Fibroblast of pulmonary artery (primary cell): ENCODE measurements around the gene APPBP2.
"Not testable (repeated sequence)": the region's sequence is repeated elsewhere in the genome, so short reads cannot be mapped to it uniquely, and the experiment has no call there.

Experiments used
- DNase-seq: peaks from one replicate; pipeline ENCODE4 v3.0.0-alpha.2; 2010; ENCODE audit warnings: low read depth
- H3K4me3 ChIP-seq: replicated peaks from 2 replicates; pipeline ENCODE4 v1.5.1; 2011; ENCODE audit warnings: low read depth, mild to moderate bottlenecking, control low read depth, low read length, moderate library complexity
- CTCF ChIP-seq: IDR thresholded peaks from 2 replicates; pipeline ENCODE4 v1.5.1; 2011; ENCODE audit warnings: mild to moderate bottlenecking, control low read depth, low read length, inconsistent platforms; ENCODE audit errors: missing control alignments

The APPBP2 gene

GRCh38 chr17:60496041-60496440, 30.0 kb downstream of the APPBP2 start:
- DNase-seq, result no peak
- no peak overlapping the region for H3K4me3 ChIP-seq
- TF ChIP-seq CTCF, result no peak

GRCh38 chr17:60495260-60495659, 30.8 kb downstream of the APPBP2 start:
- TF ChIP-seq CTCF, result no peak
- H3K4me3 ChIP-seq, result no peak overlapping the region
- no peak for DNase-seq

DNA sequence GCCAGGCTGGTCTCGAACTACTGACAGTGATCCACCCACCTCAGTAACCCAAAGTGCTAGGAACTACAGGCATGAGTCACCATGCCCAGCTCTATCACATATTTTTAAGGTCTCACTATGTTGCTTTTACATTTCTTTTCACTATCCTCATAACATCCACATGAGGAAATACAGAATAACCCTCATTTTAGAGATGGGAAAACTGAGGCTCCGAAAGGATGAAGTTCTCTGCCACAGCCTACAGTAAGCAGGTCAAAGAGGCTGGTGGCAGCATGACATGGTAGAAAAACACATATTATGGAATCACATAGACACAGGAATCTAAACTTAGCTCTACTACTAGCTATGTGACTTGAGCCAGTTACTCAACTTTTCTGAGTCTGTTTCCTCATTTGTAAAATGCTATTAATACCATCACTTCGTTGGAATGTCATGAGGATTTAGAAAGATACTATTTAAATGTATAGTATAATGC, 32.2 kb downstream of the APPBP2 start:
- no peak overlapping the region for H3K4me3 ChIP-seq

GRCh38 chr17:60491771-60492170, 34.3 kb downstream of the APPBP2 start:
- H3K4me3 ChIP-seq, result no peak overlapping the region
- DNase-seq, result no peak
- no peak for TF ChIP-seq CTCF

More for the DNA sequence above, 32.2 kb downstream of the APPBP2 start:
- DNase-seq, result peak; percentile 18
- TF ChIP-seq CTCF, result no peak

GRCh38 chr17:60490594-60490993, 35.4 kb downstream of the APPBP2 start:
- not testable (repeated sequence) for DNase-seq, H3K4me3 ChIP-seq

- DNase-seq, result no peak
- H3K4me3 ChIP-seq, result no peak overlapping the region
- no peak for TF ChIP-seq CTCF
Measured at GRCh38 chr17:60481604-60482003, 44.4 kb downstream of the APPBP2 start.

GRCh38 chr17:60473788-60474187, 52.3 kb downstream of the APPBP2 start:
- DNase-seq, result no peak
- H3K4me3 ChIP-seq, result no peak overlapping the region
- TF ChIP-seq CTCF, result no peak
